ENCODE measurements around the gene MICB.

GRCh38 chr6:31485055-31485454 is 12.9 kb upstream of the MICB start:
- TF ChIP-seq CTCF (IDR thresholded peaks at IDR 0.05) (no peak), POLR2A (IDR thresholded peaks at IDR 0.05) (no peak)
